ENCODE measurements around the gene MOCS1.

DNA sequence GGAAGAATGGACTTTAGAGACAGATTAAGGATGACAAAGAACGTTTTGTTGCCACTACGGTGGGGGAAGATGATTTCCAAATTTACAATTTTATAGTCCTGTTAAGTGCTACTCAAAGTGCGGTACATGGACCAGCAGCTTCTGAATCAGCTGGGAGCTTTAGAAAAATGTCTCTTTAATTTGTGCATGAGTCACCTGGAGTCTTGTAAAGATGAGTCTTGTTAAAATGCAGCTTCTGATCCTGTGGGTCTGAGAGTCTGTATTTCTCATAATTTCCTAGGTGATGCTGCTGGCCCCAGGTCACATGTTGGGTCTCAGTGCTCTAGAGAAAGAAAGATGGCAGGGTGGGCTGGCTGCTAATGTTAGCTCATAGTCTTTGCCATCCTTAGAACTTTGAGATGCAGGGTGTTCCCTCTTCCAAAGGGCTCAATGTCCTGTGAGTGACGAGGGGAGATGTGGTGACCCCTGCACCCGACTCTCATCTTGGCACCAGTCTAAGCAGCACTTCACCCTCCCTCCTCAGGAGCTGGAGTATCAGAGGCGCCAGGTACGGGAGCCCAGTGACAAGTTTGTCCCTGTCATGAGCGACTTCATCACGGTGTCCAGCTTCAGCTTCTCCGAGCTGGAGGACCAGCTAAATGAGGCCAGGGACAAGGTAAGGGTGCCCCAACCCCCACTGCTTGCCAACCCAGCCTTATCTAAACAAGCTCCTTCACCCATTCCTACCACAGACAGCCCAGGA, 34.5 kb downstream of the MOCS1 start:
- TF ChIP-seq EZH2 (IDR thresholded peaks at IDR 0.05; ENCODE audit: insufficient read depth, poor library complexity, severe bottlenecking) (no peak), EZH2phosphoT487 (IDR thresholded peaks at IDR 0.05; ENCODE audit: insufficient read depth, low read depth) (no peak)
